ENCODE measurements around the gene VRK2. TPM values are rescaled to one million over a fixed set of nuclear protein-coding genes. Genes with fewer than 3 reads are reported as not detected.

VRK2 gene
- polyA plus RNA-seq, 3 donors, result 13.5 to 31.6 (median 21.4) TPM

GRCh38 chr2:58137221-58137620 lies 90.6 kb downstream of the VRK2 start:
- DNase-seq, result no peak
- no peak overlapping the region for H3K4me3 Mint-ChIP-seq
- no peak overlapping the region for H2AFZ ChIP-seq (ENCODE audit: insufficient read depth, low read depth, low read length, poor library complexity, severe bottlenecking)
- H3K9me3 Mint-ChIP-seq, result peaks cover 0 to 4% (median 0%) of the 10 kb centered on the region in 7 donors
- no peak overlapping the region for H3K27ac Mint-ChIP-seq
- H3K4me1 Mint-ChIP-seq, result no peaks in the 10 kb centered on the region
- H3K27ac ChIP-seq (ENCODE audit: low read depth in 1 of 2, low read length in 2 of 2), result no peak overlapping the region
- no peak overlapping the region for H3K9ac ChIP-seq (ENCODE audit: insufficient read depth, low read length, poor library complexity, severe bottlenecking)
- no peaks in the 10 kb centered on the region for H3K79me2 ChIP-seq (ENCODE audit: insufficient read depth, low read length)
- H3K9me3 ChIP-seq (replicated peaks in 1 of 2; ENCODE audit: control insufficient read depth in 1 of 2, insufficient read depth in 1 of 2, low read length in 2 of 2), result no peaks in the 10 kb centered on the region
- H3K4me3 ChIP-seq (replicated peaks in 1 of 3; ENCODE audit: low read depth in 2 of 3, low read length in 3 of 3), result no peak overlapping the region
- H3K4me2 ChIP-seq (replicated peaks; ENCODE audit: extremely low read depth, low read length, poor library complexity, severe bottlenecking), result no peak overlapping the region
- no peaks in the 10 kb centered on the region for H3K27me3 Mint-ChIP-seq (ENCODE audit: low read depth in 3 of 3)
- peaks cover 31 to 44% of the 10 kb centered on the region in 2 donors for H3K36me3 Mint-ChIP-seq
- TF ChIP-seq CTCF (IDR thresholded peaks at IDR 0.05), result no peak
- peaks cover 20 to 54% of the 10 kb centered on the region in 2 donors for H3K36me3 ChIP-seq (replicated peaks in 1 of 2; ENCODE audit: control insufficient read depth in 1 of 2, insufficient read depth in 2 of 2, low read length in 2 of 2)
- H3K4me1 ChIP-seq (ENCODE audit: control insufficient read depth in 1 of 2, insufficient read depth in 2 of 2, low read length in 2 of 2), result no peaks in the 10 kb centered on the region
- no peaks in the 10 kb centered on the region for H4K20me1 ChIP-seq (ENCODE audit: insufficient read depth, low read length)
- H3K27me3 ChIP-seq (ENCODE audit: control insufficient read depth in 2 of 2, insufficient read depth in 2 of 2, low read length in 2 of 2), result no peaks in the 10 kb centered on the region
- intact Hi-C loops (cut with micrococcal nuclease), result no loop called here

GRCh38 chr2:58137856-58138255 lies 91.2 kb downstream of the VRK2 start:
- intact Hi-C loops (cut with micrococcal nuclease), result no loop called here
- H3K27me3 Mint-ChIP-seq (ENCODE audit: low read depth in 3 of 3), result no peaks in the 10 kb centered on the region
- Histone ChIP-seq H3K4me1 (ENCODE audit: control insufficient read depth in 1 of 2, insufficient read depth in 2 of 2, low read length in 2 of 2) (no peaks in the 10 kb centered on the region), H2AFZ (ENCODE audit: insufficient read depth, low read depth, low read length, poor library complexity, severe bottlenecking) (no peak overlapping the region), H3K4me2 (replicated peaks; ENCODE audit: extremely low read depth, low read length, poor library complexity, severe bottlenecking) (no peak overlapping the region), H3K36me3 (replicated peaks in 1 of 2; ENCODE audit: control insufficient read depth in 1 of 2, insufficient read depth in 2 of 2, low read length in 2 of 2) (peaks cover 15 to 49% of the 10 kb centered on the region in 2 donors), H4K20me1 (ENCODE audit: insufficient read depth, low read length) (no peaks in the 10 kb centered on the region), H3K9me3 (replicated peaks in 1 of 2; ENCODE audit: control insufficient read depth in 1 of 2, insufficient read depth in 1 of 2, low read length in 2 of 2) (no peaks in the 10 kb centered on the region), H3K27me3 (ENCODE audit: control insufficient read depth in 2 of 2, insufficient read depth in 2 of 2, low read length in 2 of 2) (no peaks in the 10 kb centered on the region), H3K79me2 (ENCODE audit: insufficient read depth, low read length) (no peaks in the 10 kb centered on the region), H3K27ac (ENCODE audit: low read depth in 1 of 2, low read length in 2 of 2) (no peak overlapping the region), H3K9ac (ENCODE audit: insufficient read depth, low read length, poor library complexity, severe bottlenecking) (no peak overlapping the region), H3K4me3 (replicated peaks in 1 of 3; ENCODE audit: low read depth in 2 of 3, low read length in 3 of 3) (no peak overlapping the region)
- no peak overlapping the region for H3K27ac Mint-ChIP-seq
- no peak for TF ChIP-seq CTCF (IDR thresholded peaks at IDR 0.05)
- peaks cover 29 to 40% of the 10 kb centered on the region in 2 donors for H3K36me3 Mint-ChIP-seq
- H3K4me3 Mint-ChIP-seq, result no peak overlapping the region
- H3K4me1 Mint-ChIP-seq, result no peaks in the 10 kb centered on the region
- WGBS (ENCODE audit: insufficient coverage), result no CpG with 5 or more reads among the region's 1 CpG
- DNase-seq, result no peak
- H3K9me3 Mint-ChIP-seq, result peaks cover 0 to 4% (median 0%) of the 10 kb centered on the region in 7 donors

Data from CD14-positive monocyte (primary cell).